GM12878 (cell line): ENCODE data around the gene RSRP1. TPM values are rescaled to one million over a fixed set of nuclear protein-coding genes. Genes with fewer than 3 reads are reported as not detected.
A peak's percentile ranks its signal among the peaks of the same experiment; 100 is the strongest.

Source experiments
- ATAC-seq: fragments of 200-7000 bp; cut with Tn5 transposase; 3 replicates; pipeline ENCODE4 v1.9.1; 2020; ENCODE audit warnings: mild to moderate bottlenecking, moderate library complexity
- BruUV-seq: library from RNA; stranded (reverse); fragments of 400-500 nt; replicated peaks from 2 replicates; lab custom pipeline; 2021; lab: Mats Ljungman, UMichigan
- CTCF ChIA-PET: fragments of 300-600 bp; sonication (Branson Sonifier 250); formaldehyde crosslinking; extraction: SDS; loops from one replicate; lab custom pipeline; 2021; ENCODE audit warnings: inconsistent platforms; lab: Yijun Ruan, JAX
- POLR2A ChIA-PET: fragments of 350-600 bp; formaldehyde crosslinking; extraction: SDS; loops from one replicate; lab custom pipeline; 2021; ENCODE audit warnings: inconsistent platforms; lab: Charles Lee
- RAD21 ChIA-PET: fragments of 300-600 bp; sonication (Branson Sonifier 250); formaldehyde crosslinking; loops from one replicate; lab custom pipeline; 2023; ENCODE audit warnings: antibody characterized with exemption; ENCODE audit not compliant: unreplicated experiment; lab: Charles Lee
- SMC1A ChIA-PET: fragments of 300-600 bp; sonication (Branson Sonifier 250); formaldehyde crosslinking; loops from one replicate; lab custom pipeline; 2023; ENCODE audit not compliant: unreplicated experiment, uncharacterized antibody; lab: Charles Lee
- DNase-seq: peaks from one replicate; pipeline ENCODE4 v3.0.0-alpha.2; 2011; ENCODE audit warnings: low read depth, low spot score
- FAIRE-seq: peaks from 3 replicates; lab custom pipeline; 2011; peaks lifted over from hg19 to GRCh38; lab: Jason Lieb, UNC
- H2AFZ ChIP-seq: 2 replicates; pipeline ENCODE4 v1.6.0; 2011; ENCODE audit warnings: low read depth, low read length, control low read depth; ENCODE audit not compliant: control insufficient read depth
- H3K27ac ChIP-seq: 2 replicates; pipeline ENCODE4 v1.5.1; 2011; ENCODE audit warnings: control low read depth; ENCODE audit not compliant: control insufficient read depth, insufficient read depth
- H3K27me3 ChIP-seq, 2 experiments: replicated peaks in 1 of 2; 2 replicates each; pipeline versions ENCODE4 v1.6.0 to v1.6.1; 2011; ENCODE audit warnings: low read length in 1 of 2; ENCODE audit not compliant: control insufficient read depth in 2 of 2, insufficient read depth in 2 of 2
- H3K36me3 ChIP-seq, 2 experiments: 2 replicates each; pipeline ENCODE4 v1.5.1; 2011; ENCODE audit warnings: low read length in 1 of 2; ENCODE audit not compliant: control insufficient read depth in 2 of 2, insufficient read depth in 2 of 2
- H3K4me1 ChIP-seq: 2 replicates; pipeline ENCODE4 v1.6.1; 2011; ENCODE audit warnings: mild to moderate bottlenecking, low read length, moderate library complexity, mixed read lengths; ENCODE audit not compliant: control insufficient read depth, insufficient read depth
- H3K4me2 ChIP-seq: 2 replicates; pipeline ENCODE4 v1.6.0; 2011; ENCODE audit warnings: control low read depth; ENCODE audit not compliant: control insufficient read depth, insufficient read depth
- H3K4me3 ChIP-seq: fragments of 200-600 bp; sonication (generic); 2 replicates; pipeline ENCODE4 v1.5.1; 2016
- H3K79me2 ChIP-seq: 2 replicates; pipeline ENCODE4 v1.6.0; 2011; ENCODE audit warnings: low read length; ENCODE audit not compliant: control insufficient read depth, insufficient read depth
- H3K9ac ChIP-seq: 2 replicates; pipeline ENCODE4 v1.8.0; 2011; ENCODE audit warnings: low read length, control low read depth, mixed read lengths; ENCODE audit not compliant: control insufficient read depth, insufficient read depth
- H3K9me3 ChIP-seq: replicated peaks from 3 replicates; pipeline ENCODE4 v1.5.1; 2011; ENCODE audit warnings: mild to moderate bottlenecking, low read length; ENCODE audit not compliant: control insufficient read depth, insufficient read depth
- H4K20me1 ChIP-seq: 2 replicates; pipeline ENCODE4 v1.6.0; 2011; ENCODE audit not compliant: control insufficient read depth, insufficient read depth
- FOS ChIP-seq: IDR thresholded peaks from 3 replicates; pipeline ENCODE4 v1.6.1; 2011; ENCODE audit warnings: borderline replicate concordance; ENCODE audit not compliant: insufficient read length; ENCODE audit errors: extremely low read depth
- JUND ChIP-seq: IDR thresholded peaks from 2 replicates; pipeline ENCODE4 v1.6.1; 2012; ENCODE audit warnings: low read depth, mild to moderate bottlenecking, low read length, improper control_type of control experiment, moderate library complexity
- MEF2B ChIP-seq: fragments of 450-650 bp; IDR thresholded peaks from 2 replicates; pipeline ENCODE4 v1.6.1; 2018; ENCODE audit warnings: mild to moderate bottlenecking, moderate library complexity; ENCODE audit not compliant: partially characterized antibody, poor library complexity, severe bottlenecking
- PML ChIP-seq: IDR thresholded peaks from 2 replicates; pipeline ENCODE4 v1.6.1; 2012; ENCODE audit warnings: low read length, inconsistent platforms
- RELB ChIP-seq: fragments of 450-650 bp; IDR thresholded peaks from 2 replicates; pipeline ENCODE4 v1.6.1; 2017; ENCODE audit warnings: low read depth, mild to moderate bottlenecking, moderate library complexity
- SIN3A ChIP-seq: IDR thresholded peaks from 2 replicates; pipeline ENCODE4 v1.6.1; 2012; ENCODE audit warnings: low read depth, low read length, improper control_type of control experiment
- SMAD5 ChIP-seq: IDR thresholded peaks from 2 replicates; pipeline ENCODE4 v1.6.1; 2016; ENCODE audit warnings: antibody characterized with exemption, low read depth
- SPI1 ChIP-seq: IDR thresholded peaks from 2 replicates; pipeline ENCODE4 v1.6.1; 2011; ENCODE audit warnings: low read depth, mild to moderate bottlenecking, low read length, moderate library complexity, borderline replicate concordance; ENCODE audit not compliant: insufficient read depth
- TCF7 ChIP-seq: IDR thresholded peaks from 2 replicates; pipeline ENCODE4 v1.6.1; 2014; ENCODE audit warnings: antibody characterized with exemption, borderline replicate concordance
- YY1 ChIP-seq: IDR thresholded peaks from 2 replicates; pipeline ENCODE4 v1.6.1; 2011; ENCODE audit warnings: low read depth, mild to moderate bottlenecking, low read length
- ZNF622 ChIP-seq: fragments of 450-650 bp; IDR thresholded peaks from 2 replicates; pipeline ENCODE4 v1.6.1; 2017; ENCODE audit warnings: mild to moderate bottlenecking, inconsistent platforms
- WGBS: methylation state at CpG from one replicate; pipeline ENCODE4 v1.1.6; 2016; ENCODE audit warnings: low lambda C conversion rate; ENCODE audit not compliant: insufficient replicate concordance, insufficient coverage; ENCODE audit errors: missing lambda C conversion rate; 5-methylcytosine and 5-hydroxymethylcytosine counted together
- in situ Hi-C: fragments of 300-500 bp; cut with MboI; formaldehyde crosslinking; loops from 9 replicates; pipeline ENCODE4 v1.14.3; 2018; ENCODE audit warnings: mixed read lengths
- intact Hi-C: fragments of 100-400 bp; cut with micrococcal nuclease; formaldehyde crosslinking; loops from one replicate; pipeline ENCODE4 v1.14.2; 2022; ENCODE audit not compliant: unreplicated experiment
- polyA plus RNA-seq, 11 experiments: library from polyadenylated mRNA; depleted of rRNA in 4 of 11; unstranded in 6 of 11; stranded (reverse) in 5 of 11; fragments of >200 nt; fragmentation: Nextera tagmentation in 4 of 11; fragmentation: Illumina TruSeq in 1 of 11; extraction: Ambion mirVana in 4 of 11; extraction: Trizol in 1 of 11; gene quantifications; 1 replicate in 1 of 11; 2 replicates in 10 of 11; pipeline versions ENCODE4 v1.2.1 to v1.2.3, GENCODE V29; 2011 to 2016; ENCODE audit warnings: inconsistent platforms in 2 of 11, missing spikeins in 2 of 11, low read depth in 1 of 11
- total RNA-seq, 4 experiments: library from RNA; depleted of rRNA in 3 of 4; stranded (reverse); fragments of >200 nt in 3 of 4; fragmentation: Illumina TruSeq in 1 of 4; extraction: Trizol in 1 of 4; gene quantifications; 2 replicates each; pipeline versions ENCODE4 v1.2.1 to v1.2.3, GENCODE V29; 2013 to 2021

RSRP1 gene
- total and polyA plus RNA-seq, 10 of the 15 experiments (the other 5 are each of a cell fraction or from before 2014, with no cell fraction given) = 23.5 to 128 (median 90.0) TPM

- SMC1A ChIA-PET = interaction anchor here (0.5 to 0.6 kb wide), 2 partner anchors 182 to 593 kb away, joined by 3 read pairs; no protein-coding TSS in a partner anchor
- POLR2A ChIA-PET = interaction anchor here (0.5 to 0.6 kb wide), 2 partner anchors 40 to 366 kb away, joined by 3 to 4 read pairs; no protein-coding TSS in a partner anchor
- Histone ChIP-seq H3K4me1 (no peaks in the 10 kb centered on the region), H3K27ac (no peak overlapping the region), H3K9me3 (no peaks in the 10 kb centered on the region), H3K27me3 (no peaks in the 10 kb centered on the region), H3K79me2 (no peaks in the 10 kb centered on the region), H3K4me3 (no peak overlapping the region), H4K20me1 (no peaks in the 10 kb centered on the region), H2AFZ (no peak overlapping the region), H3K36me3 (peaks cover 0 to 3% of the 10 kb centered on the region in 2 experiments; a peak in 1 of 4 replicates), H3K4me2 (no peak overlapping the region), H3K9ac (no peak overlapping the region)
- BruUV-seq = no TSS peak
- no peak for ATAC-seq
- RAD21 ChIA-PET = no interaction called here
- FAIRE-seq = no peak
- intact Hi-C loops = no loop called here
- WGBS = 38% methylated on average over 3 of the region's 3 CpGs
- DNase-seq = no peak
- in situ Hi-C loops = no loop called here
- CTCF ChIA-PET = interaction anchor here (4.0 kb wide), 1 partner anchor 11 kb away, joined by 31 read pairs; no protein-coding TSS in a partner anchor
- TF ChIP-seq ZNF622 = no peak
These were observed 30.2 kb downstream of the RSRP1 start for GRCh38 chr1:25217015-25217414.

GRCh38 chr1:25216123-25216522, 31.1 kb downstream of the RSRP1 start:
- no peak; the same call in 1 of the 3 replicates for ATAC-seq

More at GRCh38 chr1:25216123-25216522, 31.1 kb downstream of the RSRP1 start:
- RAD21 ChIA-PET = interaction anchor here (1.3 kb wide), 1 partner anchor 10 kb away, joined by 4 read pairs; no protein-coding TSS in a partner anchor
- CTCF ChIA-PET = interaction anchor here (1.2 to 4.0 kb wide), 2 partner anchors 11 to 368 kb away, joined by 3 to 31 read pairs; no protein-coding TSS in a partner anchor
- Histone ChIP-seq H2AFZ (peak overlapping the region; percentile 60; the same call in 1 of the 2 replicates), H3K79me2 (no peaks in the 10 kb centered on the region), H3K4me2 (0 out of 2 replicates have a peak overlapping the region, but pooled peaks have one; percentile 3), H4K20me1 (no peaks in the 10 kb centered on the region), H3K9me3 (no peaks in the 10 kb centered on the region), H3K27me3 (no peaks in the 10 kb centered on the region), H3K9ac (no peak overlapping the region), H3K4me3 (no peak overlapping the region), H3K36me3 (peaks cover 0 to 3% of the 10 kb centered on the region in 2 experiments; a peak in 1 of 4 replicates), H3K4me1 (no peaks in the 10 kb centered on the region), H3K27ac (no peak overlapping the region)
- WGBS = 2% methylated on average over 4 of the region's 4 CpGs
- in situ Hi-C loops (no loop called here), intact Hi-C loops (no loop called here)
- DNase-seq (no peak), FAIRE-seq (no peak)
- BruUV-seq = no TSS peak
- POLR2A ChIA-PET = interaction anchor here (0.7 kb wide), 1 partner anchor 12 kb away, joined by 3 read pairs; no protein-coding TSS in a partner anchor
- SMC1A ChIA-PET = interaction anchor here (1.1 to 2.3 kb wide), 4 partner anchors 11 to 67 kb away, joined by 3 to 11 read pairs (median 4); partner anchors contain the start of gene SYF2
- TF ChIP-seq TCF7 = no peak
- TF ChIP-seq SIN3A = no peak
- peak; percentile 66 for TF ChIP-seq MEF2B
- no peak for TF ChIP-seq YY1
- no peak for TF ChIP-seq JUND
- no peak for TF ChIP-seq RELB
- no peak for TF ChIP-seq SMAD5
- no peak for TF ChIP-seq FOS
- peak; percentile 90 for TF ChIP-seq SPI1
- TF ChIP-seq PML = no peak
